Measurements from ENCODE around the gene PPP5C.
"Not testable (repeated sequence)": the region's sequence is repeated elsewhere in the genome, so short reads cannot be mapped to it uniquely, and the experiment has no call there.

The PPP5C gene

GRCh38 chr19:46385636-46386035, 38.7 kb downstream of the PPP5C start:
- DNase-seq (ENCODE audit: low spot score) = no peak

- no peak for DNase-seq (ENCODE audit: low spot score)
Observed at GRCh38 chr19:46386151-46386550, 39.3 kb downstream of the PPP5C start.

DNA sequence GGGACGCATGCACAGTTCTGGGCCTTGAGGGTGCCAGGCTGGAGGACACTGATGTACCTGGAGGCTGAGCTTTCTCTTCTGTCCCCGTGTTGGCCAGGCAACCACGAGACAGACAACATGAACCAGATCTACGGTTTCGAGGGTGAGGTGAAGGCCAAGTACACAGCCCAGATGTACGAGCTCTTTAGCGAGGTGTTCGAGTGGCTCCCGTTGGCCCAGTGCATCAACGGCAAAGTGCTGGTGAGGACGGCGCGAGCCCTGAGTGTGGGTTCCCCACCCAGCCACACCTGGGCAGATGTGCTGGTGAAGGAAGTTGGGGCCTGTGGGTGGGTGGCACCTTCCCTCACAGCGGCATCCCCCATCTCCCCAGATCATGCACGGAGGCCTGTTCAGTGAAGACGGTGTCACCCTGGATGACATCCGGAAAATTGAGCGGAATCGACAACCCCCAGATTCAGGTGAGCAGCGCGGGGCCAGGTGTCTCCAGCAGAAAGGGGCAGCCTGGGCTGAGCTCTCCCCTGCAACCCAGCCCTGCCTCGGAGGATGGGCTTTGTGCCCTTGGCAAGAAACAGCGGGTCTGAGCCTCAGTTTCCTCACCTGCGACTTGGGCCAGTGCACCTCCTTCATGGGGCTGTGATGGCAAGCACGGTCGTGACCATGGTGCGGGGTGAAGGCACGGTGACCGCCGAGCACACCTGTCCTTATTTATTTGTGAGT, 40.3 kb downstream of the PPP5C start:
- DNase-seq (ENCODE audit: low spot score) = no peak

- no peak for DNase-seq (ENCODE audit: low spot score)
Observed at GRCh38 chr19:46387713-46388130, 40.8 kb downstream of the PPP5C start.

GRCh38 chr19:46388311-46389095, 41.6 kb downstream of the PPP5C start:
- no peak for DNase-seq (ENCODE audit: low spot score)

DNA sequence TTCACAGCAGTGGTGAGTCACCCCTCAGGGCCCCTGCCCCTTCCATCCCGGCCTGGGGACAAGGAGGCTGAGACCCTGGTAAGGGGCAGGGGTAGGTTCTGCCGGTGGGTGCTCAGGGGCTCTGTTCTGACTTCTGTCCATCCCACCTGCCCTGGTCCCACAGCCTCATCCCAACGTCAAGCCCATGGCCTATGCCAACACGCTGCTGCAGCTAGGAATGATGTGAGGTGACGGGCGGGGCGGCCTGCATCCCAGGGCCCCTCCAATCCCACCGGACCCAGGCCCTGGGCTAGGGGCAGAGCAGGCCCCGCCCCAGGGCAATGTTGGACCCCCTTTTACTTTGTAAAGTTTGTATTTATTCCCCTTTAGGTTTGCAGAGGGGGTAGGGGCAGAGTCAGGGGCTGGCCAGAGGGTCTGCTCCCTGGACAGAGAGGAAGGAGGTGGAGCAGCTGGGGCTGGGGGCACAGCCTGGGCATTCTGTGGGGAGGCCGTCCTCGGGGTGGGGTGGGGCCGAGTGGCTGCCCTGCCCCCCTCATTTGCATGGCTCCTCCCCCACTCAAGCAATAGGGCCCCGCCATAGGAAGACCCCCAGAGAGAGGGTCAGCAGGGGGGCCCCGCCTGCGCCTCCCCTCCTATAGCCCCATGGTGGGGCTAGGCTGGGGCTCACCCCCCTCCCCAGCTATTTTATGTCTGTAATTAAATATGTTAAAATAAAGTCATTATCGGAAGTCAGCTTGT, 43.4 kb downstream of the PPP5C start:
- no peak for DNase-seq (ENCODE audit: low spot score)

DNA sequence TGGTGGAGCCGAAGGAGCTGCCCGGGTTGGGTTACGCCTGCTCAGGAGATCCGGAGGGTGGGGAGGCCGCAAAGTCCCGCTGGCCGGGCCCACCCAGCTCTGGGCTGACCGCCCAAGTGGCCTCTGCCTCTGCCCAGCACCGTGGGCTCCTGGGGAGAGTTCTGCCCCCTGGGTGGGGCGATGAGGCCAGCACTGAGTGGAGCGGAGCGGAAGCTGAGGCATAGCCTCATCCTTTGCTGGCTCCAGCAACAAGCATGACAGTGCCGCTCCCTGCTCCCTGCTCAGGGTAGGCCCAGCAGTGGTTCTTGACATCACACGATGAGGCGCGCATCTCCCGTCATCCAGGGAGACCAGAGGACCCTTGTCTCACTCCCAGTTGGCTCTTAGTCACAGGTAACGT, 44.0 kb downstream of the PPP5C start:
- DNase-seq (ENCODE audit: low spot score) = no peak

GRCh38 chr19:46391296-46392251, 44.7 kb downstream of the PPP5C start:
- no peak for DNase-seq (ENCODE audit: low spot score)

DNA sequence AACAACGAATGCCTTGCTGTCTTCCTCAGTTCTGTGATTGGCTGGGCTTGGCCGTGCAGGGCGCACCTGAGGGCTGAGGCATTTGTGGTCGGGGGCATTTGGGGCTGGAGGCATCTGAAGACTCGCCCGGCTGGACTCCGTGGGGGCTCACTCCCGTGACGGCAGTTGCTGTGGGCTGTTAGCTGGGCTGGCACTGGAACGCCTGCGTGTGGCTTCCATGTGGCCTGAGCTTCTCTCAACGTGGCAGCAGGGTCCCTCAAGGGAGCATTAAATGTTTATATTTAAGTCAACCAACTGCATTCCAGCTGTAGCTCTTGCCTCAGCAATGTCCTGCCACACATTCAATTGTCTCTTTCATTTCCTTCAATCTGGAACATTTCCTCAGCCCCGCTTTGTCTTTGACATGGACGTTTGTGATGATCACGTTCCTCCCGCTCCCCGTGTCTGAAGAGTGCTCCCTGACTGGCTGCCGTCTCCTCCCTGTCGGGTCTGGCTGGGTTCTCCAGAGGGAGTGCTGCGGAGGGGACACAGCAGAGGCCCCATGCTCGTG, 45.4 kb downstream of the PPP5C start:
- DNase-seq (ENCODE audit: low spot score) = no peak

GRCh38 chr19:46392837-46393236, 46.0 kb downstream of the PPP5C start:
- DNase-seq (ENCODE audit: low spot score) = no peak

DNA sequence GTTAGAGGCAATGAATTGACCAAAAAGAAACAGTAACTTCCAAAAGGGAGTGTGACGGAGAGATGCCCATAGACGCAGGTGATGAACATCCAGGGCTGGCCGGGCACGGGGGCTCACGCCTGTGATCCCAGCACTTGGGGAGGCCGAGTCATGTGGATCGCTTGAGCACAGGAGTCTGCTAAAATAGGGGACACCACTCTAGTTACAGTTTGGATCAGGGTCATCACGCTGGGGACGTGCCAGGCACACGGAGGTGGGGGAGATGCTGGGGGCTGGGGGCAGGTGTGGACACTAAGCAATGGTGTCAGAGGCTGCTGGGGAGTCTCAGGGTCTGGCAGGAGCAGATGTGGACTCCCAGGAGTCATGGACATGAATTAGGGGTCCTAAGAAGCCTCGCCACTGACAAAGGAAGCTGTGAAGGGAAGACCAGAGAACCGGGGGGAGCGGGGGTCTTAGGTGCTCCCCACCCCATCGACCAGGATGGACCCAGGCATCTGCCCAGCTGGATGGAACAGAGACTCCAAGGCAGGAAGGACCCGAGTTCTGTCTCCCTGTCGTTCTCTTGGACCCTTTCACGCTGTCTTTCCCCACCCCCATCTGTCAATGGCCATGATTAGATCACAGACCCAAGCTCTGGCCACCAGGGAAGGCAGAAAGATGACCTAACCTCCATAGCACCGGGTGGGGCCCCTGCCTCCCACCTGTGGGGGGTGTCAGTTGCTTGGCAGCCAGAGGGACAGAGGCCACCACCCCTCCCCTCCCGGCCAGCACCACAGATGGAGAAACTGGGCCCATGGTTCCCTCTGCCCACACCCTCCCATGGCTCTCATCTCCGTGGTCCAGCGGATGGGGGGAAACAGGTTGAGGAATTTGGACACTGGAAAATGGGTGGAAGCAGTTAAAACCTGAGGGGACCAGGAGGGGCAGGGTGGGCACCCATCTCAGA, 46.8 kb downstream of the PPP5C start:
- no peak for DNase-seq (ENCODE audit: low spot score)

- no peak for DNase-seq (ENCODE audit: low spot score)
Observed at GRCh38 chr19:46394402-46394797, 47.5 kb downstream of the PPP5C start.

DNA sequence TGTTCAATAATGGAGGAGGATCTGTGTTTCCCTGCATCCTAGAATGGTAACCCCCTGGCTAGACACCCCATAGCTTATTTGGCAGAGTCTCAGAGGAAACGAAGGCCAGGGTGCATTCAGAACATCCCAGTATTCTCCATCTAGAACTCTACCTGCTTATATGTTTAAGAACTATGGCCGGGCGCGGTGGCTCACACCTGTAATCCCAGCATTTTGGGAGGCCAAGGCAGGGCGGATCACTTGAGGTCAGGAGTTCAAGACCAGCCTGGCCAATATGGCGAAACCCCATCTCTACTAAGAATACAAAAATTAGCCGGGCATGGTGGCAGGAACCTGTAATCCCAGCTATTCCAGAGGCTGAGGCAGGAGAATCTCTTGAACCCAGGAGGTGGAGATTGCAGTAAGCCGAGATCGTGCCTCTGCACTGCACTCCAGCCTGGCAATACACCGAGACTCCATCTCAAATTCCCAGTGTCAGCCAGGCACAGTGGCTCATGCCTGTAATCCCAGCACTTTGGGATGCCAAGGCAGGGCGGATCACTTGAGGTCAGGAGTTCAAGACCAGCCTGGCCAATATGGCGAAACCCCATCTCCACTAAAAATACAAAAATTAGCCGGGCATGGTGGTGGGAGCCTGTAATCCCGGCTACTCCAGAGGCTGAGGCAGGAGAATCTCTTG, 51.1 kb downstream of the PPP5C start:
- DNase-seq (ENCODE audit: low spot score) = not testable (repeated sequence)

DNA sequence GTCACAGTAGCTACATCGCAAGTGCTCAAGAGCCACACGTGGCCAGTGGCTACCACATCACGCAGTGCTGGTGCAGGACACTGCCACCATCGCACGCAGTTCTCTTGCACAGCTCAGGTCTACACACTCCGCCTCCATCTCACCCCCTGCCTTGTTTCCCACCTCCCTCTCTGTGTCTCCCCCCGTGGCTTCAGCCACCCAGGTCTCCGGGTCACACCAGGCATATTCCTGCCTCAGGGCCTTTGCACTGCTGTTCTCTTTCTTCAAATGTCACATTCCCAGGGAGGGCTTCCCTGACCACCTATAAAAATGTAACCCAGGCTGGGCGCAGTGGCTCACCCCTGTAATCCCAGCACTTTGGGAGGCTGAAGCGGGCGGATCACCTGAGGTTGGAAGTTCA, 55.8 kb downstream of the PPP5C start:
- no peak for DNase-seq (ENCODE audit: low spot score)

GRCh38 chr19:46404055-46404752, 57.3 kb downstream of the PPP5C start:
- peak; percentile 73 for DNase-seq (ENCODE audit: low spot score)

DNA sequence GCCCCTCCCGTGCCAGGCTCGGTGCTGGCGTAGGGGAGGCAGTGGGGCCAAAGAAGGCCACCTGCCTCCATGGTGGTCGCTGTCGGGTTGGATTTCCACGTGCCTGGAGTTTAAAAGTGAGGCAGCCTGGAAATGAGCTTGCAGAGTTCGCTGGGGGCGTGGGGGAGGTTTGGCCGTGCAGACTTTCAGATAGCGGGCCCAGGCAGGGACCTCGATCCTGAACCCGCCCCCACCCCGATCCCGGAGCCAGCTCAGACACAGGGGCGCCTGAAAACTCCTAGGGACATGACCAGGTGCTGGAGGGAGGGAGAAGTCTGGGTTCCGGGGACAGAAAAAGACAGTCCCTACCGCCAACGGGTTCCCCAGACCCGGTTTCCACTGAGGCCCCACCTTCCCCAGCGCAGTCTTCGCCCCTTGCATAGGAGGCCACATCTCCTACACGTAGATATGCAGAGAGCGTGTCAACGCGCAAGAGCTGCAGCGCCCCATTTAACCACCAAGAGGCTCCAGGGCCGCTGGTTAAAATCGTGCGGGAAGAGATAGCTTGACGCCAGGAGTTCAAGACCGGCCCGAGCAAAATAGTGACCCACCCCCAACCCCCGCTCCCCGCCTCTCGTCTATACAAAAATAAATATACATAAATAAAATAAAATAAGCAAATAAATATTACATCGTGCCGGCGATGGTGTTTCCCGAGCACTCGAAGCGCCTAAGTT, 58.0 kb downstream of the PPP5C start:
- DNase-seq (ENCODE audit: low spot score) = peak; percentile 50

GRCh38 chr19:46406976-46407375, 60.1 kb downstream of the PPP5C start:
- DNase-seq (ENCODE audit: low spot score) = no peak

Measured in SK-N-DZ (cell line).